Activated CD8-positive, alpha-beta T cell treated with anti-CD3 and anti-CD28 coated beads for 36 hours (primary cell): ENCODE data around the gene AOC3. TPM values are rescaled to one million over a fixed set of nuclear protein-coding genes. Genes with fewer than 3 reads are reported as not detected.

Experiments used
- ATAC-seq: fragments of 200-7000 bp; cut with Tn5 transposase; one replicate; pipeline ENCODE4 v1.10.0; 2021; ENCODE audit warnings: mild to moderate bottlenecking, moderate library complexity
- CTCF ChIA-PET: fragments of 350-600 bp; sonication (Branson Sonifier 250); formaldehyde crosslinking; loops from one replicate; lab custom pipeline; 2021; ENCODE audit warnings: antibody characterized with exemption; lab: Charles Lee
- POLR2A ChIA-PET: fragments of 350-600 bp; sonication (Branson Sonifier 250); formaldehyde crosslinking; loops from one replicate; lab custom pipeline; 2021; ENCODE audit warnings: antibody characterized with exemption; lab: Charles Lee
- DNase-seq: peaks from one replicate; pipeline ENCODE4 v3.0.0-alpha.2; 2020
- H3K27ac Mint-ChIP-seq: one replicate; pipeline ENCODE4 v1.8.0; 2021; ENCODE audit warnings: mild to moderate bottlenecking, mixed read lengths
- H3K27me3 Mint-ChIP-seq: one replicate; pipeline ENCODE4 v1.8.0; 2021; ENCODE audit warnings: mixed read lengths
- H3K36me3 Mint-ChIP-seq: one replicate; pipeline ENCODE4 v1.8.0; 2021; ENCODE audit warnings: low read depth, mixed read lengths
- H3K4me1 Mint-ChIP-seq: one replicate; pipeline ENCODE4 v1.8.0; 2021; ENCODE audit warnings: low read depth, mixed read lengths
- H3K4me3 Mint-ChIP-seq: one replicate; pipeline ENCODE4 v1.8.0; 2021; ENCODE audit warnings: mild to moderate bottlenecking, moderate library complexity, mixed read lengths
- H3K9me3 Mint-ChIP-seq: one replicate; pipeline ENCODE4 v1.8.0; 2021; ENCODE audit warnings: mixed read lengths
- intact Hi-C: fragments of 100-400 bp; cut with micrococcal nuclease; formaldehyde crosslinking; loops from one replicate; pipeline ENCODE4 v1.10.0; 2022
- total RNA-seq, 2 experiments: library from RNA; stranded (reverse); gene quantifications; one replicate each; pipeline ENCODE4 v1.2.3, GENCODE V29; 2021
- TF ChIP-seq, protein P1 (sequence below): fragments of 200-600 bp; IDR thresholded peaks from one replicate; pipeline ENCODE4 v1.8.0; 2022; ENCODE audit warnings: antibody characterized with exemption, mild to moderate bottlenecking

Gene AOC3
- total RNA-seq, 2 experiments from 2014 or later, result 2.0 to 2.9 TPM

DNA sequence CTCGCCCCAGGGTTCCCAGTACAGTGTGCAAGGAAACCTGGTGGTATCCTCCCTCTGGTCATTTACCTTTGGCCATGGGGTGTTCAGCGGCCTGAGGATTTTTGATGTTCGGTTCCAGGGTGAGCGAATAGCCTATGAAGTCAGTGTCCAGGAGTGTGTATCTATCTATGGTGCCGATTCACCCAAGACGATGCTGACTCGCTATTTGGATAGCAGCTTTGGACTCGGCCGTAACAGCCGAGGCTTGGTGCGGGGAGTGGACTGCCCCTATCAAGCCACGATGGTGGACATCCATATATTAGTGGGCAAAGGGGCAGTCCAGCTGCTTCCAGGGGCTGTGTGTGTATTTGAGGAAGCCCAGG is 5.5 kb upstream of the AOC3 start:
- ATAC-seq, result no peak
- intact Hi-C loops, result loop anchor here (10.0 kb wide), 2 partner anchors 79 to 149 kb away; partner anchors contain the start of gene RPL27
- Mint-ChIP-seq H3K9me3 (no peaks in the 10 kb centered on the region), H3K4me1 (peaks cover 19% of the 10 kb centered on the region), H3K36me3 (peaks cover 28% of the 10 kb centered on the region), H3K4me3 (no peak overlapping the region), H3K27ac (peak overlapping the region; percentile 85), H3K27me3 (no peaks in the 10 kb centered on the region)
- TF ChIP-seq, protein P1, sequence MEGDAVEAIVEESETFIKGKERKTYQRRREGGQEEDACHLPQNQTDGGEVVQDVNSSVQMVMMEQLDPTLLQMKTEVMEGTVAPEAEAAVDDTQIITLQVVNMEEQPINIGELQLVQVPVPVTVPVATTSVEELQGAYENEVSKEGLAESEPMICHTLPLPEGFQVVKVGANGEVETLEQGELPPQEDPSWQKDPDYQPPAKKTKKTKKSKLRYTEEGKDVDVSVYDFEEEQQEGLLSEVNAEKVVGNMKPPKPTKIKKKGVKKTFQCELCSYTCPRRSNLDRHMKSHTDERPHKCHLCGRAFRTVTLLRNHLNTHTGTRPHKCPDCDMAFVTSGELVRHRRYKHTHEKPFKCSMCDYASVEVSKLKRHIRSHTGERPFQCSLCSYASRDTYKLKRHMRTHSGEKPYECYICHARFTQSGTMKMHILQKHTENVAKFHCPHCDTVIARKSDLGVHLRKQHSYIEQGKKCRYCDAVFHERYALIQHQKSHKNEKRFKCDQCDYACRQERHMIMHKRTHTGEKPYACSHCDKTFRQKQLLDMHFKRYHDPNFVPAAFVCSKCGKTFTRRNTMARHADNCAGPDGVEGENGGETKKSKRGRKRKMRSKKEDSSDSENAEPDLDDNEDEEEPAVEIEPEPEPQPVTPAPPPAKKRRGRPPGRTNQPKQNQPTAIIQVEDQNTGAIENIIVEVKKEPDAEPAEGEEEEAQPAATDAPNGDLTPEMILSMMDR, result no peak
- POLR2A ChIA-PET, result interaction anchor here (0.8 to 2.9 kb wide), 10 partner anchors 9 to 153 kb away, joined by 3 to 27 read pairs (median 4); partner anchors contain the start of genes PSME3 and RPL27
- CTCF ChIA-PET, result interaction anchor here (1.1 to 1.7 kb wide), 4 partner anchors 28 to 152 kb away, joined by 3 to 6 read pairs (median 5); partner anchors contain the start of gene RPL27
- DNase-seq, result no peak

DNA sequence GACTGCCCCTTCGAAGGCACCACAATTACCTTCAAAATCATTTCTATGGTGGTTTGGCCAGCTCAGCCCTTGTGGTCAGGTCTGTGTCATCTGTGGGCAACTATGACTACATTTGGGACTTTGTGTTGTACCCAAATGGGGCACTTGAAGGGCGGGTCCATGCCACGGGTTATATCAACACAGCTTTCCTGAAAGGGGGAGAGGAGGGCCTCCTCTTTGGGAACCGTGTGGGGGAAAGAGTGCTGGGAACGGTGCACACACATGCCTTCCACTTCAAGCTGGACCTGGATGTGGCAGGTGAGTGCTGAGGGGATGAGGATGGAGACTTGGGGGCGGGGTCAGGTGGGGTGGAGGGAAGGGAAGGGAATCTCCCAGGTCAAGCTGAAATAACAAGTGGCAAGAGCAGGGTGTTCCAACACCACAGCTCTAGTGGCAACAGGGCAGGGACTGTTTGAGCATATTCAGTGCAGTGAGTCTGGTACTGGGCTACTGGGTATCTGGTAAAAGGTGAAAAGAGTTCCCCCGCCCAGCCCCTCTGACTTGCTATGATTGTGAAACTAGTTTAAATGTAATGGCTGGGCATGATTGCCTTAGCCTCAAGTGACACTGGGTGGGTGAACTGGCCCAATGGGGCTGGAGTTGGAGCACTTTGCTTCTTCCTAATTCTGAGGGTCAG is 4.9 kb upstream of the AOC3 start:
- POLR2A ChIA-PET, result interaction anchor here (0.8 to 2.9 kb wide), 9 partner anchors 9 to 152 kb away, joined by 3 to 27 read pairs (median 3); partner anchors contain the start of genes PSME3 and RPL27
- Mint-ChIP-seq H3K27me3 (no peaks in the 10 kb centered on the region), H3K27ac (peak overlapping the region; percentile 85), H3K4me1 (peaks cover 19% of the 10 kb centered on the region), H3K4me3 (no peak overlapping the region), H3K9me3 (no peaks in the 10 kb centered on the region), H3K36me3 (peaks cover 26% of the 10 kb centered on the region)
- TF ChIP-seq, protein P1, result no peak
- DNase-seq, result peak; percentile 79
- CTCF ChIA-PET, result interaction anchor here (1.1 to 1.7 kb wide), 4 partner anchors 28 to 152 kb away, joined by 3 to 6 read pairs (median 5); partner anchors contain the start of gene RPL27
- intact Hi-C loops, result loop anchor here (10.0 kb wide), 2 partner anchors 79 to 149 kb away; partner anchors contain the start of gene RPL27
- peak; percentile 84 for ATAC-seq

DNA sequence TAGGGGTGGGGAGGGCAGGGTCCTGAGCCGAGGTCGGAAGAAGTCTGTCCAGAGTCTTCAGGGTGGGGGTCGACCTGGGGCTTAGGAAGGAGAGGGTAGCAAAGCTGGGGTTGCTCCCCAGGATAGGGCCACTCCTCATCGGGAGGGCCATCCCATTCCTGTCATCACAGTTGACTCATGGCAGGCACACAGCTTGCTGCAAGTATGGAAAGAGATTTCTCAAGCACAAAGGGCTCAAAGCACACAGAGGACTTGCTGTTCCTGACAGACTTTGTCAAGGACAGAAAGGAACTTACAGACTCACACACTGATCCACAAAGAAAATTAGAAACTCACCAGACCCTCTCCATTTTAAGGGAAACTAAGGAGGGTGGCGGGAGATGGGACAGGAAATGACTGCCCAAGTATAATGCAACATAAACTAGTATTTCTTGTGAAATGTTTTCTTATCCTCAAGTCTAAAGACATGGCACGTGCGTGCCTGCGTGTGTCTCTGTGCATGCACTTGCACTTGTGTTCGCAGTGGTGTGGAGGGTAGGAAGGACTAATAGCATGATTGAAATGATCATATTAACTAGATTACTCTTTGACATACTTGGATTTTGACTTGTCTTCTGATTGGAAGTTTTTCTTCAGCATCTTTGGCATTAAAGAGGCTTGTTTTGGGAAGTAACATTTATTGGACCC is 4.3 kb upstream of the AOC3 start:
- H3K27me3 Mint-ChIP-seq, result no peaks in the 10 kb centered on the region
- intact Hi-C loops, result loop anchor here (10.0 kb wide), 2 partner anchors 78 to 148 kb away; partner anchors contain the start of gene RPL27
- DNase-seq (no peak), ATAC-seq (no peak)
- ChIA-PET POLR2A (interaction anchor here (1.3 to 2.9 kb wide), 4 partner anchors 10 to 82 kb away, joined by 3 to 27 read pairs (median 5); partner anchors contain the start of gene PSME3), CTCF (interaction anchor here (1.2 to 1.7 kb wide), 2 partner anchors 82 to 92 kb away, joined by 5 read pairs; no protein-coding TSS in a partner anchor)
- peak overlapping the region; percentile 2 for H3K27ac Mint-ChIP-seq
- peaks cover 19% of the 10 kb centered on the region for H3K4me1 Mint-ChIP-seq
- TF ChIP-seq, protein P1, result no peak
- H3K36me3 Mint-ChIP-seq, result peaks cover 24% of the 10 kb centered on the region
- no peaks in the 10 kb centered on the region for H3K9me3 Mint-ChIP-seq
- no peak overlapping the region for H3K4me3 Mint-ChIP-seq

DNA sequence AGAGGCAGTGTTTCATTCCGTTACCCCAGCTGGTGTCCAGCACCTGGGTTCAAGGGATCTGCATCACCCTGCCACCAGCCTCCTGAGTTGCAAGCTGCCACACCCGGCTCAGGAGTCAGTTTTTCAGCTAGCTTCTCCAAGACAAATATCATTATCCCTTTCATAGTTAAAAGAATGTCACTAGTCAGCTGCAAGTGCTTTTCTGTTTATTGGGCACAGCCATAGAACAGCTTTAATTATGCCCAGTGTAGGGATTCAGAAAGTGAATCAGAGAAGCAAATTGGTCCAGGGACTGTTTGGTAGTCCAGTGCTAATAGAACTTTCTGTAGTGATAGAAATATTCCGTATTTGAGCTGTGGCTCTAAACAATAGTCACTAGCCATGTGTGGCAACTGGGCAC is 2.9 kb upstream of the AOC3 start:
- no peaks in the 10 kb centered on the region for H3K9me3 Mint-ChIP-seq
- DNase-seq (no peak), ATAC-seq (no peak)
- intact Hi-C loops, result loop anchor here (10.0 kb wide), 2 partner anchors 77 to 147 kb away; partner anchors contain the start of gene RPL27
- TF ChIP-seq, protein P1, result no peak
- CTCF ChIA-PET, result interaction anchor here (1.3 kb wide), 1 partner anchor 13 kb away, joined by 3 read pairs; no protein-coding TSS in a partner anchor
- no peak overlapping the region for H3K4me3 Mint-ChIP-seq
- POLR2A ChIA-PET, result interaction anchor here (0.6 to 1.3 kb wide), 3 partner anchors 14 to 189 kb away, joined by 3 read pairs; partner anchors contain the start of gene TUBG2
- no peaks in the 10 kb centered on the region for H3K27me3 Mint-ChIP-seq
- H3K36me3 Mint-ChIP-seq, result peaks cover 14% of the 10 kb centered on the region
- peaks cover 19% of the 10 kb centered on the region for H3K4me1 Mint-ChIP-seq
- no peak overlapping the region for H3K27ac Mint-ChIP-seq
